HepG2 (cell line): ENCODE data around the gene TRMT1. TPM values are rescaled to one million over a fixed set of nuclear protein-coding genes. Genes with fewer than 3 reads are reported as not detected.

Experiments used
- GLI4 ChIP-seq: sonication (generic); formaldehyde crosslinking; IDR thresholded peaks from 2 replicates; pipeline ENCODE4 v1.5.1; 2020; ENCODE audit warnings: missing genetic modification reagents, mild to moderate bottlenecking, moderate library complexity, borderline replicate concordance
- KAT2B ChIP-seq: fragments of 150-350 bp; IDR thresholded peaks from 2 replicates; pipeline ENCODE4 v1.6.1; 2014; ENCODE audit warnings: low read depth, low read length, borderline replicate concordance
- MEIS2 ChIP-seq: sonication (generic); formaldehyde crosslinking; IDR thresholded peaks from 2 replicates; pipeline ENCODE4 v1.9.0; 2021; ENCODE audit warnings: mild to moderate bottlenecking, missing genetic modification reagents
- NFKBIZ ChIP-seq: IDR thresholded peaks from 2 replicates; pipeline ENCODE4 v1.6.1; 2018; ENCODE audit warnings: missing genetic modification reagents, missing compliant biosample characterization
- SIN3B ChIP-seq: fragments of 150-350 bp; IDR thresholded peaks from 2 replicates; pipeline ENCODE4 v1.6.1; 2014; ENCODE audit warnings: low read length
- SOX6 ChIP-seq, 2 experiments: fragments of 450-650 bp in 1 of 2; sonication (generic) in 1 of 2; formaldehyde crosslinking in 1 of 2; IDR thresholded peaks; 2 replicates each; pipeline versions ENCODE4 v1.4.0 to v1.6.1; 2017 to 2020; ENCODE audit warnings: antibody characterized with exemption in 1 of 2, mild to moderate bottlenecking in 1 of 2, missing genetic modification reagents in 1 of 2
- TCF12 ChIP-seq, 2 experiments: fragments of 450-650 bp in 1 of 2; sonication (generic) in 1 of 2; formaldehyde crosslinking in 1 of 2; IDR thresholded peaks; 2 replicates each; pipeline versions ENCODE4 v1.6.1 to v1.8.0; 2017 to 2022; ENCODE audit warnings: antibody characterized with exemption in 1 of 2, mild to moderate bottlenecking in 1 of 2, missing genetic modification reagents in 1 of 2, moderate library complexity in 1 of 2
- ZNF136 ChIP-seq: sonication (generic); formaldehyde crosslinking; IDR thresholded peaks from 2 replicates; pipeline ENCODE4 v1.8.1; 2022; ENCODE audit warnings: low read depth, mild to moderate bottlenecking, moderate library complexity, missing genetic modification reagents
- ZNF326 ChIP-seq: sonication (generic); formaldehyde crosslinking; IDR thresholded peaks from 2 replicates; pipeline ENCODE4 v1.4.0; 2020; ENCODE audit warnings: missing genetic modification reagents, borderline replicate concordance
- ZNF501 ChIP-seq: sonication (generic); formaldehyde crosslinking; IDR thresholded peaks from 2 replicates; pipeline ENCODE4 v1.5.1; 2020; ENCODE audit warnings: mild to moderate bottlenecking, moderate library complexity, missing genetic modification reagents
- ZNF782 ChIP-seq: sonication (generic); formaldehyde crosslinking; IDR thresholded peaks from 2 replicates; pipeline ENCODE4 v1.4.0; 2020; ENCODE audit warnings: missing genetic modification reagents, mild to moderate bottlenecking, borderline replicate concordance
- ZNF788 ChIP-seq: sonication (generic); formaldehyde crosslinking; IDR thresholded peaks from 2 replicates; pipeline ENCODE4 v1.5.0; 2020; ENCODE audit warnings: mild to moderate bottlenecking, missing genetic modification reagents, borderline replicate concordance
- polyA plus RNA-seq, 8 experiments: library from polyadenylated mRNA; depleted of rRNA in 3 of 8; stranded (reverse) in 7 of 8; unstranded in 1 of 8; fragments of >200 nt; fragmentation: Illumina TruSeq in 4 of 8; extraction: Trizol in 4 of 8; gene quantifications; 2 replicates each; pipeline versions ENCODE4 v1.2.1 to v1.2.3, GENCODE V29; 2011 to 2016; ENCODE audit warnings: low read depth in 4 of 8, missing spikeins in 1 of 8, mixed read lengths in 1 of 8; ENCODE audit not compliant: insufficient read depth in 1 of 8
- total RNA-seq, 5 experiments: library from RNA; depleted of rRNA; stranded (reverse); fragments of >200 nt; fragmentation: Illumina TruSeq; extraction: Trizol; gene quantifications; 2 replicates each; pipeline ENCODE4 v1.2.3, GENCODE V29; 2016; ENCODE audit warnings: low read depth in 1 of 5
- TF ChIP-seq, protein P1 (sequence below): sonication (generic); formaldehyde crosslinking; IDR thresholded peaks from 2 replicates; pipeline ENCODE4 v1.4.0; 2020; ENCODE audit warnings: mild to moderate bottlenecking, missing genetic modification reagents
- TF ChIP-seq, protein P2 (sequence below): sonication (generic); formaldehyde crosslinking; IDR thresholded peaks from 2 replicates; pipeline ENCODE4 v1.5.0; 2020; ENCODE audit warnings: missing genetic modification reagents
- TF ChIP-seq, protein P3 (sequence below): sonication (generic); formaldehyde crosslinking; IDR thresholded peaks from 2 replicates; pipeline ENCODE4 v1.5.1; 2020; ENCODE audit warnings: mild to moderate bottlenecking, moderate library complexity, missing genetic modification reagents
- TF ChIP-seq, protein P4 (sequence below): sonication (generic); formaldehyde crosslinking; IDR thresholded peaks from 2 replicates; pipeline ENCODE4 v1.4.0; 2020; ENCODE audit warnings: missing genetic modification reagents

The TRMT1 gene
- total and polyA plus RNA-seq, 2 of the 13 experiments (the other 11 are each of a cell fraction or from before 2014, with no cell fraction given), result 35.5 to 44.1 TPM

DNA sequence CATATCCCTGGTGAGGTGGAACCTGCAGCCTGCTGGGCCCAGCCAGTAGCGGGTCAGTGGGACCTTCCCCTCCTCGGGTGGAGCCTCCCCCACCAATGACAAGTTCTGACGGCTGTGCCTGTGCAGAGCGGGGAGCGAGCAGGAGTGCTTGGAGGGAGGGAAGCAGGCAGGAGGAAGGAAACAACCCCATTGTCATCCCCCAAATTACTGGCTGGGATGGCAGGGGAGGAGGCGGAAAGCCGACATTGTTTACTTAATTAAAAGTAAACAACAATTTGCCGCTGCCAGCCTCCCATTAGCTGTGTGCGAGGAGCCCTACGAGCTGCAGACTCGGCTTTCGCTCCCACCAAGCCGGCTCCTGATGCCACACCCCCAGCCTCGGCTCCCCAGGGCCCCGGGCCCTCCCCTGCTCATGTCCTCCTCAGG, 59.4 kb downstream of the TRMT1 start (continued):
- TF ChIP-seq TCF12 (IDR thresholded peaks at IDR 0.05) (no peak), TCF12 (CRISPR knock-in tag; IDR thresholded peaks at IDR 0.05) (no peak), NFKBIZ (no peak), ZNF788 (CRISPR knock-in tag) (no peak), SOX6 (IDR thresholded peaks at IDR 0.05) (no peak), SOX6 (CRISPR knock-in tag; IDR thresholded peaks at IDR 0.05) (peak; percentile 53), ZNF501 (CRISPR knock-in tag) (no peak), MEIS2 (CRISPR knock-in tag) (no peak), GLI4 (no peak), ZNF326 (CRISPR knock-in tag) (no peak), ZNF782 (CRISPR knock-in tag) (no peak), ZNF136 (CRISPR knock-in tag) (no peak), KAT2B (no peak), SIN3B (no peak)
- TF ChIP-seq, protein P1, sequence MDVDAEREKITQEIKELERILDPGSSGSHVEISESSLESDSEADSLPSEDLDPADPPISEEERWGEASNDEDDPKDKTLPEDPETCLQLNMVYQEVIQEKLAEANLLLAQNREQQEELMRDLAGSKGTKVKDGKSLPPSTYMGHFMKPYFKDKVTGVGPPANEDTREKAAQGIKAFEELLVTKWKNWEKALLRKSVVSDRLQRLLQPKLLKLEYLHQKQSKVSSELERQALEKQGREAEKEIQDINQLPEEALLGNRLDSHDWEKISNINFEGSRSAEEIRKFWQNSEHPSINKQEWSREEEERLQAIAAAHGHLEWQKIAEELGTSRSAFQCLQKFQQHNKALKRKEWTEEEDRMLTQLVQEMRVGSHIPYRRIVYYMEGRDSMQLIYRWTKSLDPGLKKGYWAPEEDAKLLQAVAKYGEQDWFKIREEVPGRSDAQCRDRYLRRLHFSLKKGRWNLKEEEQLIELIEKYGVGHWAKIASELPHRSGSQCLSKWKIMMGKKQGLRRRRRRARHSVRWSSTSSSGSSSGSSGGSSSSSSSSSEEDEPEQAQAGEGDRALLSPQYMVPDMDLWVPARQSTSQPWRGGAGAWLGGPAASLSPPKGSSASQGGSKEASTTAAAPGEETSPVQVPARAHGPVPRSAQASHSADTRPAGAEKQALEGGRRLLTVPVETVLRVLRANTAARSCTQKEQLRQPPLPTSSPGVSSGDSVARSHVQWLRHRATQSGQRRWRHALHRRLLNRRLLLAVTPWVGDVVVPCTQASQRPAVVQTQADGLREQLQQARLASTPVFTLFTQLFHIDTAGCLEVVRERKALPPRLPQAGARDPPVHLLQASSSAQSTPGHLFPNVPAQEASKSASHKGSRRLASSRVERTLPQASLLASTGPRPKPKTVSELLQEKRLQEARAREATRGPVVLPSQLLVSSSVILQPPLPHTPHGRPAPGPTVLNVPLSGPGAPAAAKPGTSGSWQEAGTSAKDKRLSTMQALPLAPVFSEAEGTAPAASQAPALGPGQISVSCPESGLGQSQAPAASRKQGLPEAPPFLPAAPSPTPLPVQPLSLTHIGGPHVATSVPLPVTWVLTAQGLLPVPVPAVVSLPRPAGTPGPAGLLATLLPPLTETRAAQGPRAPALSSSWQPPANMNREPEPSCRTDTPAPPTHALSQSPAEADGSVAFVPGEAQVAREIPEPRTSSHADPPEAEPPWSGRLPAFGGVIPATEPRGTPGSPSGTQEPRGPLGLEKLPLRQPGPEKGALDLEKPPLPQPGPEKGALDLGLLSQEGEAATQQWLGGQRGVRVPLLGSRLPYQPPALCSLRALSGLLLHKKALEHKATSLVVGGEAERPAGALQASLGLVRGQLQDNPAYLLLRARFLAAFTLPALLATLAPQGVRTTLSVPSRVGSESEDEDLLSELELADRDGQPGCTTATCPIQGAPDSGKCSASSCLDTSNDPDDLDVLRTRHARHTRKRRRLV, result no peak
- TF ChIP-seq, protein P2, sequence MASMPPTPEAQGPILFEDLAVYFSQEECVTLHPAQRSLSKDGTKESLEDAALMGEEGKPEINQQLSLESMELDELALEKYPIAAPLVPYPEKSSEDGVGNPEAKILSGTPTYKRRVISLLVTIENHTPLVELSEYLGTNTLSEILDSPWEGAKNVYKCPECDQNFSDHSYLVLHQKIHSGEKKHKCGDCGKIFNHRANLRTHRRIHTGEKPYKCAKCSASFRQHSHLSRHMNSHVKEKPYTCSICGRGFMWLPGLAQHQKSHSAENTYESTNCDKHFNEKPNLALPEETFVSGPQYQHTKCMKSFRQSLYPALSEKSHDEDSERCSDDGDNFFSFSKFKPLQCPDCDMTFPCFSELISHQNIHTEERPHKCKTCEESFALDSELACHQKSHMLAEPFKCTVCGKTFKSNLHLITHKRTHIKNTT, result no peak
- TF ChIP-seq, protein P3, sequence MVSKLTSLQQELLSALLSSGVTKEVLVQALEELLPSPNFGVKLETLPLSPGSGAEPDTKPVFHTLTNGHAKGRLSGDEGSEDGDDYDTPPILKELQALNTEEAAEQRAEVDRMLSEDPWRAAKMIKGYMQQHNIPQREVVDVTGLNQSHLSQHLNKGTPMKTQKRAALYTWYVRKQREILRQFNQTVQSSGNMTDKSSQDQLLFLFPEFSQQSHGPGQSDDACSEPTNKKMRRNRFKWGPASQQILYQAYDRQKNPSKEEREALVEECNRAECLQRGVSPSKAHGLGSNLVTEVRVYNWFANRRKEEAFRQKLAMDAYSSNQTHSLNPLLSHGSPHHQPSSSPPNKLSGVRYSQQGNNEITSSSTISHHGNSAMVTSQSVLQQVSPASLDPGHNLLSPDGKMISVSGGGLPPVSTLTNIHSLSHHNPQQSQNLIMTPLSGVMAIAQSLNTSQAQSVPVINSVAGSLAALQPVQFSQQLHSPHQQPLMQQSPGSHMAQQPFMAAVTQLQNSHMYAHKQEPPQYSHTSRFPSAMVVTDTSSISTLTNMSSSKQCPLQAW (CRISPR knock-in tag), result no peak
- TF ChIP-seq, protein P4, sequence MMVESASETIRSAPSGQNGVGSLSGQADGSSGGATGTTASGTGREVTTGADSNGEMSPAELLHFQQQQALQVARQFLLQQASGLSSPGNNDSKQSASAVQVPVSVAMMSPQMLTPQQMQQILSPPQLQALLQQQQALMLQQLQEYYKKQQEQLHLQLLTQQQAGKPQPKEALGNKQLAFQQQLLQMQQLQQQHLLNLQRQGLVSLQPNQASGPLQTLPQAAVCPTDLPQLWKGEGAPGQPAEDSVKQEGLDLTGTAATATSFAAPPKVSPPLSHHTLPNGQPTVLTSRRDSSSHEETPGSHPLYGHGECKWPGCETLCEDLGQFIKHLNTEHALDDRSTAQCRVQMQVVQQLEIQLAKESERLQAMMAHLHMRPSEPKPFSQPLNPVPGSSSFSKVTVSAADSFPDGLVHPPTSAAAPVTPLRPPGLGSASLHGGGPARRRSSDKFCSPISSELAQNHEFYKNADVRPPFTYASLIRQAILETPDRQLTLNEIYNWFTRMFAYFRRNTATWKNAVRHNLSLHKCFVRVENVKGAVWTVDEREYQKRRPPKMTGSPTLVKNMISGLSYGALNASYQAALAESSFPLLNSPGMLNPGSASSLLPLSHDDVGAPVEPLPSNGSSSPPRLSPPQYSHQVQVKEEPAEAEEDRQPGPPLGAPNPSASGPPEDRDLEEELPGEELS (CRISPR knock-in tag), result no peak
